Hypothalamus (tissue), 51 donors: ENCODE measurements around the gene LEP.

ENCODE experiments used
- DNase-seq, 51 donors: peaks; one replicate each; lab custom pipeline; 2025; lab: John Stamatoyannopoulos, UW

The LEP gene

GRCh38 chr7:128243273-128243672, 2.2 kb downstream of the LEP start:
- DNase-seq = no peak

DNA sequence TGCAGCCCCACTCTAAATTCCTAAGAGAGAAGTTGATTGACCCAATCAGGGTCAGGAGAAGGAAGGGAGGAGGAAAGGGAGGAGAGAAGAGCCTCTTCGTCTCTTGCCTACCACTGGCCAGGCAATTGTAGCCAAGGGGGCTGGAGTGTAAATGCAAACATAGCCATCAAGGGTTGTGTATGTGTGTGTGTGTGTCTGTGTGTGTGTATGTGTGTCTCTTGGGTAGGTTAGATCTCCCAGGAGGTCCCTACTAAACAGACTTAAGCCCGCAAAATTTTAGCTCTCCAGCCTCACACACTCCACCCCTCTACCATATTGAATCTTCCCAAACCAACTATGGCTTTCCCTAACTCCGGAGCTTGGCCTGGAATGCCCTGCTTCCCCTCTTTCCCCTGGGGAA, 3.8 kb downstream of the LEP start:
- DNase-seq = no peak

GRCh38 chr7:128247108-128247507, 6.0 kb downstream of the LEP start:
- no peak for DNase-seq

DNA sequence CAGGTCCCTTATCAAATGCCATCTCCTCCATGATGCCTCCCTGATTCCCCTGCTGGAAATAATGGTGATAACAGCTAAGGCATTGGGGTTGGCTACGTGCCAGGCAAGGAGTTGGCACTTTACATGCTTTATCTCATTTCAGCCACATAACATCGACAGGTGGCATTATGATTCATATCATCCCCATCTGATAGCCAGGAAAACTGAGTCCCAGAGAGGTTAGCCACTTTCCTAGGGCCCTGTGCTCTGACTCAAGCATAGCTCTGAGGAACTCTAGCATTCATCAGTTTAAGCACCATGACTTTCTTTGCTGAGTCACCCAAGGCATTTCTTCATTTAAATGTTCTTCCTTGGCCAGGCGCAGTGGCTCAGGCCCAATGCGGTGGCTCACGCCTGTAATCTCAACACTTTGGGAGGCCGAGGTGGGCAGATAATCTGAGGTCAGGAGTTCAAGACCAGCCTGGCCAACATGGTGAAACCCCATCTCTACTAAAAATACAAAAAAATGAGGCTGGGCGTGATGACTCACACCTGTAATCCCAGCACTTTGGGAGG, 6.6 kb downstream of the LEP start:
- DNase-seq = no peak

DNA sequence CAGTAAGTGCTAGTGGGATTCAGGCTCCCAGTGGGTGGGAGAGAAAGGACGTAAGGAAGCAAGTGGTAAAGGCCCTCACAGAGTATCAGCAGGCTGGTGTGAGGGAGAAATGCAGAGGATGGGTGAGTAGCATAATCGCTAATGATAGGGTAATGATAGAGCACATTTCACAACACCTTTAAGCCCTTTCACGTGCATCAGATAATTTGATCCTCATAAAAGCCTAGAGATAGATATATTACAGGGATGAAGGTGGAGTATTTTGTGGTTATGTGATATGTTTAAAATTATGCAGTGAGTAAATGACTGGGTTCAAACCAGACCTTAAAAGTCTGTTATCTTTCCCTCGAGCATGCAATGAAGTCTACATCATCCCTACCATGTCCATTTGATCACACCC, 10.3 kb downstream of the LEP start:
- no peak for DNase-seq

DNA sequence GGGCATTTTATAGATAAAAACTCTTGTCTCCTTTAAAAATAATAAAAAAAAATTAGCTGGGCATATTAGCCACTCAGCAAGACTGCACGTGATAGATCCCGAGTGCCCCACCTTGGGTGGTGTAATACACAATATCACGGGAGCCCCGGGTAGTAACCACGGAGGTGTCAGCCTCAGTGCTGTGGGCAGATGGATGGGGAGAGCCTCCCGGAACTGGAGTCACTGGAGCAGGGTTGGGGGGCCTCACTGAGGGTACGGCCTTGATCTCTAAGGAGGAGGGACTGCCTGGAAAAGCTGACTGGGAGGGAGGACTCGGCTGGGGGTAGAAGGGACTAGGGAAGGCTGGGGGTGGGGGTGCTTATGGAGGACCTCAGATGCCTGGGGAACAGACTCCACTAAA, 12.6 kb downstream of the LEP start:
- no peak for DNase-seq

GRCh38 chr7:128254470-128254869, 13.4 kb downstream of the LEP start:
- DNase-seq = no peak

DNA sequence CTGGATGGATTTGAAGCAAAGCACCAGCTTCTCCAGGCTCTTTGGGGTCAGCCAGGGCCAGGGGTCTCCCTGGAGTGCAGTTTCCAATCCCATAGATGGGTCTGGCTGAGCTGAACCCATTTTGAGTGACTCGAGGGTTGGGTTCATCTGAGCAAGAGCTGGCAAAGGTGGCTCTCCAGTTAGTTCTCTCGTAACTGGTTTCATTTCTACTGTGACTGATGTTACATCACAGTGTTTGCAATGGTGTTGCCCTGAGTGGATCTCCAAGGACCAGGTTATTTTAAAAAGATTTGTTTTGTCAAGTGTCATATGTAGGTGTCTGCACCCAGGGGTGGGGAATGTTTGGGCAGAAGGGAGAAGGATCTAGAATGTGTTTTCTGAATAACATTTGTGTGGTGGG, 14.2 kb downstream of the LEP start:
- DNase-seq = no peak

- no peak for DNase-seq
These were observed 16.4 kb downstream of the LEP start for GRCh38 chr7:128257458-128257857.

DNA sequence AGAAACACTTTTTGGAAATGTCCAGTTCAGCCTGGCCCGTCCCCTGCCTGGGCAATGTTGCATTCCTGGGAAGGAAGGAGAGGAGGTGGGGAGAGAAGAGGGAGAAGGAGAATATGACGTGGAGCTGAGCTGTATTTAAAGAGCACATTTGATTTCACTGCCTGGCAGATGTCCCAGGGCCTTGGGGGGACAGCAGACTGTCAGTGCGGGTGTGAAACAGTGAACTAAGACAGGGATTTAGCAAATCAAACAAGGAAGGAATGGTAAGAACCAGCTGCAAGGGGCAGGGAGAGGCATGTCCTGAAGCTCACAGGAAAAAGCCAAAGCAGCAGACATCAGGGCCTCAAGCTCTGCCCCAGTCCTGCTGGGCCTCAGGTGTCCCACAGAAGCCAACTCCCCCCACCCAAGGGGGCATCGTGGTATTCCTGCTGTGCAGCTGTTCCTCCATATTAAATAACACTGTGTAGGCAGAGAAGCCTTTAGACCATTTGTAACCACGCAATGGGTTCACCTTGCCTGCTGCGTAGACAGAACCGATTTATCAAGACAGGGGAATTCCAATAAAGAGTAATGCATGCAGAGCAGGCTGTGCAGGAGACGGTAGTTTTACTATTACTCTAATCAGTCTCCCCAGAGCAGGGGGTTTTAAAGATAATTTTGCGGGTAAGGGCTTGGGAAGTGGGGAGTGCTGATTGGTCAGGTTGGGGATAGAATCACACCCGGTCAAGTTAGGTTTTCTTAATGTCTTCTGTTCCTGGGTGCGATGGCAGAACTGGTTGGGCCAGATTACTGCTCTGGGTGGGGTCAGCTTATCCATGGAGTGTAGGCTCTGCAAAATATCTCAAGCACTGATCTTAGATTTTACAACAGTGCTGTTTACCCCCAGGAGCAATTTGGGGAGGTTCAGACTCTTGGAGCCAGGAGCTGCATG, 18.3 kb downstream of the LEP start:
- DNase-seq = peak in 1 of 51 donors; percentile 23

DNA sequence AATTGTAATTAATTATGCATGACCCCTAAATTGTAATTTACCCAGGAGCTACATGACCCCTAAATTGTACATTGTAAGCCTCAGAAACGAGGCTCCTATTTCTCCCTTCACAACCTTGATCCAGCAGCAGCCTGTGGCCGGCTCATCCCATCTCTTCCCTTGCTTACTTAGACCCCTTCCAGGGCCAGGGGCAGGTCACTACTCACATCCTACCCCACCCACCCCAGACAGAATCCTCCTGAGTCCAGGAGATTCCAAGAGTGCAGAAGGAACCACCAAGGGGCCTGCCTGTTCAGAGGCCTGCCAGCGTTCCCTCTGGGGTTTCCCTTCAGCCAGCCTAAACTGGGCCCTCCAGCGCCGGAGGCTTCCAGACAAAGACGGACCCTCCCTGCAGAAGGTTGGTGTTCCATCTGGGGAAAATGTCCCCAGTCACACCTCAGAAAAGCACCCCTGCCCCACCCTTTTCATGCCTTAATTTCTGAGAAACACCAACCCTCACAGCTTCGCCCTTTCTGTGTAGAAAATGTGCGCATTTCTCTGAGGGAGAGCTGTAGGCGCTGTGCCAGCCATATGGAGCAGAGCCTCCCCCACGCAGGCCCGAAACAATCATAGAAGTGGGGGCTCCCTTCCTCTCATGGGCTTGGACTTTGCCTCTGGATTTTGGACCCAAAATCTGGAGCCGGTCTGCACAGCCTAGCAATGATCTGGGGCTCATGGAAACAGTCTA, 19.2 kb downstream of the LEP start:
- no peak for DNase-seq

DNA sequence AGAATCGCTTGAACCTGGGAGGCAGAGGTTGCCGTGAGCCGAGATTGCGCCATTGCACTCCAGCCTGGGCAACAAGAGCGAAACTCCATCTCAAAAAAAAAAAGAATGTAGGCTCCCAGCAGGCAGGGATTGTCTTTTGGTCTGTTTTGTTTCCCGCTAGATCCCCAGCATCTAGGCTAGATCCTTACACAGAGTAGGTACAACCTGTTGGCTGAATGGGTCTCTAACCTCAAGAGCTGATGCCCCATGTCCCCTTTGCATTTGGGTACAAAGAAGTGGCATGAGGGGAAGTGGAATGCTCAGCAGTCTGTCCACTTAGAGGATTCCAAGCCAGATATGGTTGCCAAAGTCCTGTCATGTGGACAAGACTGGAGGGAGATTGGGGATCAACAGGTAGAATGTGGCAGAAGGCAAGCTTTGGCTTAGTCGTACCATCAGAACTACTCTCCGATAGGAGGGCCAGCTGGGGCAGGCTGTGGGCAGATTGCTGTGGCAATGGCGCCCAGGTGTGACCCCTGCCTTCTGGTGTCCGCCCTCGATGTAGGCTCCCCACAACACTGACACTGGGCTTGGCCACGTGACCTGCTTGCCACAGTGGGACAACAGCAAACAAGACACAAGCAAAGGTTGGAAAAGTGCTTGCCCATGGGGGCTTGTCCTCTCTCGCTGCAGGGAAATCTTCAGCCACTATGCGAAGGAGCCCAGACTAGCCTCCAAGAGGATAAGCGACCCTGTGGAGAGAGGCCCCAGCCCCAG, 21.4 kb downstream of the LEP start:
- no peak for DNase-seq

DNA sequence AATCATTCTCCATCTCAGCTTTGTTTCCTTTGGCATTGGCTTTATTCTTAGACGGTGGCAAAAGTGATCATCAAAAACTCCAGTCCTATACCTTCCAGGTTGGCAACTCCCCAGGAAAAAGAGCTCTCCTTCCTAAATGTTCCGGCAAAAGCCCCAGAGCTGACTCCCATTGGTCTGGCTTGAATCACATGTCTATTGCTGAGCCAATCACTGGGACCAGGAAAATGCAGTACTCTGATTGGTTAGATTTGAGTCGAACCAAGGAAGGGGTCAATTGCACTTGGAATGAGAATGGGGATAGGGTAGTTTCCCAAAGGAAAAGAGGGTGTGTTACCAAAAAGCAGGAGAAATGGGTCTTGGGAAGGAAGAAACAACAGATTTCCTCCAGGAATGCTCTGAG, 22.3 kb downstream of the LEP start:
- DNase-seq = no peak

DNA sequence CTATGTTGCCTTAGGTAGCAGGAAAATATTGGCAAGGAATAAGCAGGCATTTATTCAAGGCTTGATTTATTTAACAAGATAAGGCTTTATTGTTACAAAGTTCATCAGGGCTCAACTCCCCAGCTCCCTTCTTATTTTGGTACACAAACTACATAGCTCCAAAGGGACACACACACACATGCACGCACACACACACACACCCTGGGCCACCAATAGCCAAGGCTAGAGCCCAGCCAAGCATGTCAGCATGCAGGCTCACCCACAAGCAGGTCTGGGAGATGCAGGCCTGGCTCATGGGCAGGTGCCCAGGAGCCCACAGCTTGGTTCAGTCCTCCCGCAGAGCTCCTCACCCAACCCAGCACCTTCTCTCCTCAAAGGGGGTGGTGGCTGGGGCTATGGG, 23.4 kb downstream of the LEP start:
- DNase-seq = no peak

GRCh38 chr7:128265156-128265905, 24.3 kb downstream of the LEP start:
- DNase-seq = no peak

DNA sequence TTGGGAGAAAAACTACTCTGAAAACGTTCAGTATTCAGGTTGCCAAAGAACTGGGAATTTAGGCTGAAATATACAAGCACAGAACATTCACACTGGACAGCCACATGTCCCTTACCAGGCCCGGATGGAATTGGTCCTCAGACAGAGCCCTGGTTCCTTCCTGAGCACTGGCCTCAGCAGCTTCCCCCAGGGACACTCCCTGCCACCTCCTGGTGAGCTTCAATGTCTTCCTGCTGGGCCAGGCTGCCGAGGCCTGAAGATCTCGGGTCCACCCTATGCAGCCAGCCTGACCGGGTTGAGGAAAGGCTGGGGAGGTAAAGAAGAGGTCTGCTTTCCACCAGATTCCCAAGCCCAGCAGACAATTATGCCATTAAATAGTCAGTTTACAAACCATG, 24.8 kb downstream of the LEP start:
- no peak for DNase-seq

GRCh38 chr7:128266529-128266882, 25.4 kb downstream of the LEP start:
- DNase-seq = no peak

DNA sequence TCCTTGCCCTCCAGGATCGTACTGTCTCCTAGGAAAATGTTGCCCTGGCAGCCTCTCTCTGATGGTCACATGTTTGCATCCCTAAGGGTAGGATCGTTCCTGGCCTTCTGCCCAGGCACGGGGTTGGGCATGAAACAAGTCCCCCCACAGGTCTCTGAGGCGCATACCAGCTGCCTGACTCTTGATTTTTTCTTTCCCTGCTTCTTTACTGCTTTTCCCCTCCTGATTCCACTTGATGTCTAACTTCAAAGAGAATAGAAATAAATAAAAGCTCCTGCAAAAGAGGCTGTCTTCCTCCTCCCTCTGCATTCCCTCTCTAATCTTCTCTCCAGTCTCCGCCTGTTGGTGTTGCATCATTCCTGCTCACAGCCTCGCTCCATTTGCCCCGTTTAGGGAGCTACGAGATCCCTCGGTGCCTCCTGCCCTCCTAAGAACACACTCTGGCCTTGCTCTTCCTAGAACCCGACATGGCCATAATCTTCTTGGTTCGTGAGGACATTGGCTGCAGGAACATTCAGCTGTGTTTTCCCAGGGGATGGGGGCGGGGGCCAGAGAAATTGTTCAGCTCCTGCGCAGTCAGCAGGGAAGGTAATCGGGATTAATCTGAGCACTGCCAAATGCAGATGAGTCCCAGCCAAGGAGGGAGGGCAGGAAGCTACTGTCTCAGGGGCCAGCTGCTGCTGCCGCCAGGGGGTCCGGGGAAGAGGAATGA, 26.0 kb downstream of the LEP start:
- DNase-seq = peak in 28 of 51 donors; percentile 7 to 75 (median 25)

GRCh38 chr7:128267595-128267924, 26.5 kb downstream of the LEP start:
- DNase-seq = peak in 1 of 51 donors; percentile 41

DNA sequence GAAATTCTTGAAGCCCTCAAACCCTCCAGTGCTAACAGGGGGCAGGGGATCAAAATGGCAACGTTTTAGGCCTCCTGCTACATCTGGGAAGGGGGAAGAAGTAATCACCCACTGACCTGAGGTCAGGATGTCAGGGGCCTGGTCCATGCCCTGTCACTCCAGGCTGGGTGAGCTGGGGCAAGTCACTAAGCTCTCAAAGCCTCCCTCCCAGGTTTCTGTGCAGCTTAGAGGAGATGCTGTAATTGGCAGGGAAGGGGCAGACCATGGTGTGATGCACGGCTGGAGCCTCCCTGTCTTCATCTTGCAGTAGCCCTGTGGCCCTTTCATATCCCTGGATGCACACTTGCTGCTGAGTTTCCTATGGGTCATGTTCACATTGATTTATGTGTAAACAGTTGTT, 27.2 kb downstream of the LEP start:
- no peak for DNase-seq
